ENCODE data around the gene CACNA1H.

DNA sequence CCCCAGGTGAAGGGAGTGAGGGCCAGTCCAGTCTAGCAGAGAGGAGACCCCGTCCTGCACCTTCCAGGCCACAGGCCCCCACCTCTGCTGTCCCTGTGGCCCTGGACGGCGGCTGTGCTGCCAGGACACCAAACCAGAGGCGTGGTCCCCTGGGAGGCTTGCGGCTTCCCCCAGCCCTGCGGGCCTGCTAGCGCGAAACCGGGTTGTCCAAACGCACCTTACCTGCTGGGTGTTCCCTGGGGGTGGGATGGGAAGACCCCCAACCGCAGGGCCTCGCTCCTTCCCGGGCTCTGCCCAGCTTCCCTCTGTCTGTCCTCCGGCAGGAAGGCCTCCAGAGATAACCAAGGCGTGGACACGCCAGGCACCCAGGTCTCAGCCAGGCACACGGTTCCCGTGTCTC lies 19.6 kb upstream of the CACNA1H start:
- TF ChIP-seq, protein P1, sequence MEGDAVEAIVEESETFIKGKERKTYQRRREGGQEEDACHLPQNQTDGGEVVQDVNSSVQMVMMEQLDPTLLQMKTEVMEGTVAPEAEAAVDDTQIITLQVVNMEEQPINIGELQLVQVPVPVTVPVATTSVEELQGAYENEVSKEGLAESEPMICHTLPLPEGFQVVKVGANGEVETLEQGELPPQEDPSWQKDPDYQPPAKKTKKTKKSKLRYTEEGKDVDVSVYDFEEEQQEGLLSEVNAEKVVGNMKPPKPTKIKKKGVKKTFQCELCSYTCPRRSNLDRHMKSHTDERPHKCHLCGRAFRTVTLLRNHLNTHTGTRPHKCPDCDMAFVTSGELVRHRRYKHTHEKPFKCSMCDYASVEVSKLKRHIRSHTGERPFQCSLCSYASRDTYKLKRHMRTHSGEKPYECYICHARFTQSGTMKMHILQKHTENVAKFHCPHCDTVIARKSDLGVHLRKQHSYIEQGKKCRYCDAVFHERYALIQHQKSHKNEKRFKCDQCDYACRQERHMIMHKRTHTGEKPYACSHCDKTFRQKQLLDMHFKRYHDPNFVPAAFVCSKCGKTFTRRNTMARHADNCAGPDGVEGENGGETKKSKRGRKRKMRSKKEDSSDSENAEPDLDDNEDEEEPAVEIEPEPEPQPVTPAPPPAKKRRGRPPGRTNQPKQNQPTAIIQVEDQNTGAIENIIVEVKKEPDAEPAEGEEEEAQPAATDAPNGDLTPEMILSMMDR (IDR thresholded peaks at IDR 0.05) = no peak
- TF ChIP-seq EZH2phosphoT487 (IDR thresholded peaks at IDR 0.05) (no peak), EZH2 (IDR thresholded peaks at IDR 0.05) (no peak)
